K562 (cell line): Measurements from ENCODE around the gene IREB2. TPM values are rescaled to one million over a fixed set of nuclear protein-coding genes. Genes with fewer than 3 reads are reported as not detected.
"Not testable (repeated sequence)": the region's sequence is repeated elsewhere in the genome, so short reads cannot be mapped to it uniquely, and the experiment has no call there.

Source experiments
- ATAC-seq: fragments of 200-7000 bp; cut with Tn5 transposase; 3 replicates; pipeline ENCODE4 v1.9.1; 2020; ENCODE audit warnings: moderate library complexity
- BruUV-seq: library from RNA; stranded (reverse); fragments of 400-500 nt; replicated peaks from 2 replicates; lab custom pipeline; 2021; lab: Mats Ljungman, UMichigan
- CTCF ChIA-PET: fragments of 300-600 bp; formaldehyde crosslinking; extraction: SDS; loops from one replicate; lab custom pipeline; 2021; ENCODE audit warnings: low intra/inter-chr PET ratio; lab: Yijun Ruan, JAX
- POLR2A ChIA-PET: fragments of 300-600, 350-650 bp; sonication (Branson Sonifier 250); formaldehyde crosslinking; extraction: SDS; loops from one replicate; lab custom pipeline; 2021; ENCODE audit warnings: antibody characterized with exemption, inconsistent platforms; lab: Yijun Ruan, JAX
- DNase-seq, 4 experiments: peaks; one replicate each; pipeline versions ENCODE4 v3.0.0 to v3.0.0-alpha.2; 2011 to 2018; ENCODE audit warnings: low spot score in 3 of 4, mixed read lengths in 3 of 4; ENCODE audit errors: extremely low read depth in 1 of 4
- FAIRE-seq: peaks from 2 replicates; lab custom pipeline; 2011; peaks lifted over from hg19 to GRCh38; lab: Jason Lieb, UNC
- H2AFZ ChIP-seq: 2 replicates; pipeline ENCODE4 v1.6.0; 2011; ENCODE audit warnings: low read depth, low read length, control low read depth, inconsistent platforms
- H3K27ac ChIP-seq: fragments of 200-600 bp; 3 replicates; pipeline ENCODE4 v1.8.0; 2011; ENCODE audit warnings: low read depth, mild to moderate bottlenecking, control low read depth, inconsistent platforms, low read length, moderate library complexity, mixed read lengths; ENCODE audit errors: extremely low read depth
- H3K27me3 ChIP-seq, 2 experiments: fragments of 300-600 bp in 1 of 2; 2 replicates in 1 of 2; 3 replicates in 1 of 2; pipeline versions ENCODE4 v1.6.0 to v1.8.0; 2011; ENCODE audit warnings: inconsistent platforms in 2 of 2, low read length in 2 of 2, mild to moderate bottlenecking in 1 of 2, mixed read lengths in 1 of 2, moderate library complexity in 1 of 2; ENCODE audit not compliant: control insufficient read depth in 2 of 2, insufficient read depth in 2 of 2
- H3K36me3 ChIP-seq: fragments of 300-600 bp; 3 replicates; pipeline ENCODE4 v1.8.0; 2011; ENCODE audit warnings: mild to moderate bottlenecking, low read length, inconsistent platforms; ENCODE audit not compliant: control insufficient read depth, insufficient read depth
- H3K4me1 ChIP-seq, 2 experiments: fragments of 200-600 bp in 1 of 2; replicated peaks in 1 of 2; 2 replicates in 1 of 2; 3 replicates in 1 of 2; pipeline versions ENCODE4 v1.5.1 to v1.8.0; 2011; ENCODE audit warnings: inconsistent platforms in 2 of 2, low read length in 2 of 2, mild to moderate bottlenecking in 1 of 2, mixed read lengths in 1 of 2, moderate library complexity in 1 of 2; ENCODE audit not compliant: control insufficient read depth in 2 of 2, insufficient read depth in 2 of 2
- H3K4me2 ChIP-seq: 2 replicates; pipeline ENCODE4 v1.6.1; 2011; ENCODE audit warnings: low read length, control low read depth, inconsistent platforms, mixed read lengths; ENCODE audit not compliant: insufficient read depth
- H3K4me3 ChIP-seq: fragments of 200-600 bp; sonication (generic), shearing (Covaris generic); 2 replicates; pipeline ENCODE4 v1.5.1; 2016; ENCODE audit warnings: control low read depth, inconsistent platforms
- H3K79me2 ChIP-seq: fragments of 200-600 bp; 3 replicates; pipeline ENCODE4 v1.8.0; 2011; ENCODE audit warnings: low read length, inconsistent platforms; ENCODE audit not compliant: control insufficient read depth, insufficient read depth
- H3K9ac ChIP-seq, 2 experiments: 2 replicates each; pipeline versions ENCODE4 v1.6.0 to v1.6.1; 2011; ENCODE audit warnings: low read depth in 2 of 2, low read length in 2 of 2, control low read depth in 1 of 2, inconsistent platforms in 1 of 2, mild to moderate bottlenecking in 1 of 2, mixed read lengths in 1 of 2; ENCODE audit not compliant: insufficient read depth in 1 of 2
- H3K9me1 ChIP-seq: one replicate; pipeline ENCODE4 v1.6.0; 2011; ENCODE audit warnings: inconsistent platforms, mild to moderate bottlenecking, low read length, moderate library complexity; ENCODE audit not compliant: control insufficient read depth, insufficient read depth
- H3K9me3 ChIP-seq: replicated peaks from 2 replicates; pipeline ENCODE4 v1.5.1; 2011; ENCODE audit warnings: low read depth, low read length, inconsistent platforms; ENCODE audit not compliant: control insufficient read depth, insufficient read depth
- H4K20me1 ChIP-seq: replicated peaks from 2 replicates; pipeline ENCODE4 v1.6.1; 2011; ENCODE audit warnings: low read length, inconsistent platforms, mixed read lengths; ENCODE audit not compliant: control insufficient read depth, insufficient read depth
- BHLHE40 ChIP-seq: IDR thresholded peaks from 2 replicates; pipeline ENCODE4 v1.6.1; 2011; ENCODE audit warnings: low read length, improper control_type of control experiment
- CHD4 ChIP-seq: fragments of 200-600 bp; sonication (generic); IDR thresholded peaks from 3 replicates; pipeline ENCODE4 v1.6.1; 2012; ENCODE audit warnings: low read depth, mild to moderate bottlenecking, mixed read lengths, low read length, inconsistent platforms; ENCODE audit not compliant: insufficient read depth, insufficient replicate concordance, poor library complexity, severe bottlenecking
- MED1 ChIP-seq: sonication (generic); formaldehyde crosslinking; IDR thresholded peaks from 2 replicates; pipeline ENCODE4 v1.8.1; 2023; ENCODE audit warnings: missing genetic modification reagents, borderline replicate concordance
- NRF1 ChIP-seq, 2 experiments: fragments of 450-650 bp; IDR thresholded peaks in 1 of 2; conservative IDR thresholded peaks in 1 of 2; 2 replicates each; pipeline ENCODE4 v1.6.1; 2014; ENCODE audit warnings: mild to moderate bottlenecking in 2 of 2
- PCBP2 ChIP-seq: fragments of 200-400 bp; formaldehyde crosslinking; IDR thresholded peaks from 2 replicates; pipeline ENCODE4 v1.6.1; 2018; ENCODE audit warnings: low read length, low read depth, mild to moderate bottlenecking, moderate library complexity; ENCODE audit not compliant: poor library complexity, severe bottlenecking
- POLR3A ChIP-seq: IDR thresholded peaks from 2 replicates; pipeline ENCODE4 v1.6.1; 2011; ENCODE audit warnings: borderline replicate concordance, mild to moderate bottlenecking, moderate library complexity; ENCODE audit not compliant: insufficient read length, insufficient read depth; ENCODE audit errors: extremely low read depth
- YY1 ChIP-seq, 3 experiments: IDR thresholded peaks; 2 replicates each; pipeline ENCODE4 v1.6.1; 2011; ENCODE audit warnings: low read length in 2 of 3, mild to moderate bottlenecking in 2 of 3, moderate library complexity in 2 of 3, borderline replicate concordance in 1 of 3, control low read depth in 1 of 3, low read depth in 1 of 3; ENCODE audit not compliant: insufficient read depth in 3 of 3, insufficient replicate concordance in 2 of 3, control insufficient read depth in 1 of 3, insufficient read length in 1 of 3; ENCODE audit errors: extremely low read depth in 1 of 3
- ZFP1 ChIP-seq: fragments of 450-650 bp; formaldehyde crosslinking; IDR thresholded peaks from 2 replicates; pipeline ENCODE4 v1.4.0; 2020; ENCODE audit warnings: mild to moderate bottlenecking, mixed read lengths
- ZNF696 ChIP-seq: fragments of 250-450 bp; sonication (Bioruptor Pico); conservative IDR thresholded peaks from 2 replicates; pipeline ENCODE4 v1.4.0; 2020; ENCODE audit warnings: mild to moderate bottlenecking, moderate library complexity
- WGBS: fragments of 100-300 bp; shearing (Covaris generic); methylation state at CpG from one replicate; pipeline ENCODE4 v1.1.6; 2016; ENCODE audit warnings: low coverage, mixed read lengths; ENCODE audit not compliant: insufficient coverage; ENCODE audit errors: missing lambda C conversion rate; 5-methylcytosine and 5-hydroxymethylcytosine counted together
- in situ Hi-C: fragments of 300-500 bp; cut with MboI; formaldehyde crosslinking; loops from 4 replicates; pipeline ENCODE4 v1.15.0; 2018; ENCODE audit warnings: inconsistent platforms, mixed read lengths
- intact Hi-C: fragments of 100-400 bp; cut with micrococcal nuclease; formaldehyde crosslinking; loops from 2 replicates; pipeline ENCODE4 v1.14.2; 2022
- polyA plus RNA-seq, 8 experiments: library from polyadenylated mRNA; depleted of rRNA in 4 of 8; stranded (reverse) in 5 of 8; unstranded in 3 of 8; fragments of >200 nt; fragmentation: Nextera tagmentation in 2 of 8; fragmentation: Illumina TruSeq in 1 of 8; extraction: Ambion mirVana in 2 of 8; extraction: Trizol in 1 of 8; gene quantifications; 2 replicates each; pipeline versions ENCODE4 v1.2.1 to v1.2.3, GENCODE V29; 2011 to 2014; ENCODE audit warnings: inconsistent platforms in 1 of 8, missing spikeins in 1 of 8
- total RNA-seq, 7 experiments: library from RNA; depleted of rRNA in 6 of 7; stranded (reverse); fragments of >200 nt in 6 of 7; fragmentation: Illumina TruSeq in 2 of 7; extraction: Trizol in 2 of 7; gene quantifications; 2 replicates each; pipeline versions ENCODE4 v1.2.1 to v1.2.3, GENCODE V29; 2011 to 2021; ENCODE audit warnings: low replicate concordance in 1 of 7
- TF ChIP-seq, protein P1 (sequence below): fragments of 250-450 bp; sonication (Bioruptor Pico); IDR thresholded peaks from 2 replicates; pipeline ENCODE4 v1.8.0; 2022; ENCODE audit warnings: inconsistent platforms
- TF ChIP-seq, protein P2 (sequence below): sonication (generic); formaldehyde crosslinking; IDR thresholded peaks from 2 replicates; pipeline ENCODE4 v1.8.1; 2023; ENCODE audit warnings: mild to moderate bottlenecking, missing genetic modification reagents

IREB2 gene
- total and polyA plus RNA-seq, 9 of the 15 experiments (the other 6 are each of a cell fraction or from before 2014, with no cell fraction given): 16.8 to 61.7 (median 34.0) TPM

DNA sequence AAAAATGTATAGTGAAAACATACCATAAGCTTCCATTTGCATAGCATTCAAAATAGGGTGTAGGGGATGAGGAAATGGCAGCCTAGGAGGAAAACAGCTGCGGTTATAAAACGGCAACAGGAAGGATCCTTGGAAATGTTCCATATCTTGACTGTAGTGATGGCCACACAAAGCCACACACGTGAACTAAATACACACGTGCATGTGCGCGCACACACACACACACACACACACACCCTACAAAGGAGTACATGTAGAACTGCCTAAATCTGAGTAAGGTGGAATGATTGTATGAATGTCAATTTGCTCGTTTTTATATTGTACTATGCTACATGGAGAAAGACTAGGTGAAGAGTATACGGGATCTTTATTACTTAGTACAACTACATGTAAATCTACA lies 3.9 kb upstream of the IREB2 start:
- H3K36me3 ChIP-seq: no peaks in the 10 kb centered on the region
- H3K27ac ChIP-seq: no peak overlapping the region
- H3K4me3 ChIP-seq: no peak overlapping the region
- ChIA-PET CTCF (no interaction called here), POLR2A (interaction anchor here (0.8 to 1.1 kb wide), 2 partner anchors 11 to 46 kb away, joined by 3 read pairs; no protein-coding TSS in a partner anchor)
- no peaks in the 10 kb centered on the region for H3K9me3 ChIP-seq
- no peak for DNase-seq
- peaks cover 12% of the 10 kb centered on the region for H3K79me2 ChIP-seq
- intact Hi-C loops (no loop called here), in situ Hi-C loops (no loop called here)
- WGBS: 43% methylated on average over 8 of the region's 8 CpGs
- no peak overlapping the region for H3K9ac ChIP-seq
- H2AFZ ChIP-seq: peak overlapping the region; percentile 63; the same call in 1 of the 2 replicates
- H3K4me1 ChIP-seq: peaks cover 0 to 6% of the 10 kb centered on the region in 2 experiments; a peak in 3 of 5 replicates
- no peak for ATAC-seq
- no peaks in the 10 kb centered on the region for H3K9me1 ChIP-seq
- no peak overlapping the region for H3K4me2 ChIP-seq
- TF ChIP-seq BHLHE40 (peak; percentile 47; the same call in 1 of the 2 replicates), ZNF696 (CRISPR knock-in tag) (no peak), NRF1 (conservative IDR thresholded peaks at IDR 0.05 in 1 of 2, IDR thresholded peaks at IDR 0.05 in 1 of 2) (no peak), MED1 (no peak), ZFP1 (CRISPR knock-in tag) (no peak), YY1 (IDR thresholded peaks at IDR 0.05; ENCODE audit: borderline replicate concordance in 1 of 3, control insufficient read depth in 1 of 3, extremely low read depth in 1 of 3, insufficient read depth in 3 of 3, insufficient read length in 1 of 3, insufficient replicate concordance in 2 of 3, low read depth in 1 of 3, low read length in 2 of 3) (peak in 1 of 3 experiments; percentile 18), CHD4 (no peak), POLR3A (no peak), PCBP2 (no peak)
- TF ChIP-seq, protein P1, sequence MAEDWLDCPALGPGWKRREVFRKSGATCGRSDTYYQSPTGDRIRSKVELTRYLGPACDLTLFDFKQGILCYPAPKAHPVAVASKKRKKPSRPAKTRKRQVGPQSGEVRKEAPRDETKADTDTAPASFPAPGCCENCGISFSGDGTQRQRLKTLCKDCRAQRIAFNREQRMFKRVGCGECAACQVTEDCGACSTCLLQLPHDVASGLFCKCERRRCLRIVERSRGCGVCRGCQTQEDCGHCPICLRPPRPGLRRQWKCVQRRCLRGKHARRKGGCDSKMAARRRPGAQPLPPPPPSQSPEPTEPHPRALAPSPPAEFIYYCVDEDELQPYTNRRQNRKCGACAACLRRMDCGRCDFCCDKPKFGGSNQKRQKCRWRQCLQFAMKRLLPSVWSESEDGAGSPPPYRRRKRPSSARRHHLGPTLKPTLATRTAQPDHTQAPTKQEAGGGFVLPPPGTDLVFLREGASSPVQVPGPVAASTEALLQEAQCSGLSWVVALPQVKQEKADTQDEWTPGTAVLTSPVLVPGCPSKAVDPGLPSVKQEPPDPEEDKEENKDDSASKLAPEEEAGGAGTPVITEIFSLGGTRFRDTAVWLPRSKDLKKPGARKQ (CRISPR knock-in tag): no peak
- TF ChIP-seq, protein P2, sequence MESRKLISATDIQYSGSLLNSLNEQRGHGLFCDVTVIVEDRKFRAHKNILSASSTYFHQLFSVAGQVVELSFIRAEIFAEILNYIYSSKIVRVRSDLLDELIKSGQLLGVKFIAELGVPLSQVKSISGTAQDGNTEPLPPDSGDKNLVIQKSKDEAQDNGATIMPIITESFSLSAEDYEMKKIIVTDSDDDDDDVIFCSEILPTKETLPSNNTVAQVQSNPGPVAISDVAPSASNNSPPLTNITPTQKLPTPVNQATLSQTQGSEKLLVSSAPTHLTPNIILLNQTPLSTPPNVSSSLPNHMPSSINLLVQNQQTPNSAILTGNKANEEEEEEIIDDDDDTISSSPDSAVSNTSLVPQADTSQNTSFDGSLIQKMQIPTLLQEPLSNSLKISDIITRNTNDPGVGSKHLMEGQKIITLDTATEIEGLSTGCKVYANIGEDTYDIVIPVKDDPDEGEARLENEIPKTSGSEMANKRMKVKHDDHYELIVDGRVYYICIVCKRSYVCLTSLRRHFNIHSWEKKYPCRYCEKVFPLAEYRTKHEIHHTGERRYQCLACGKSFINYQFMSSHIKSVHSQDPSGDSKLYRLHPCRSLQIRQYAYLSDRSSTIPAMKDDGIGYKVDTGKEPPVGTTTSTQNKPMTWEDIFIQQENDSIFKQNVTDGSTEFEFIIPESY (CRISPR knock-in tag): peak; percentile 75; the same call in 1 of the 2 replicates
- TF ChIP-seq, all 486 proteins: peak for 3
- FAIRE-seq: no peak
- no peaks in the 10 kb centered on the region for H3K27me3 ChIP-seq
- BruUV-seq: no TSS peak
- no peaks in the 10 kb centered on the region for H4K20me1 ChIP-seq

DNA sequence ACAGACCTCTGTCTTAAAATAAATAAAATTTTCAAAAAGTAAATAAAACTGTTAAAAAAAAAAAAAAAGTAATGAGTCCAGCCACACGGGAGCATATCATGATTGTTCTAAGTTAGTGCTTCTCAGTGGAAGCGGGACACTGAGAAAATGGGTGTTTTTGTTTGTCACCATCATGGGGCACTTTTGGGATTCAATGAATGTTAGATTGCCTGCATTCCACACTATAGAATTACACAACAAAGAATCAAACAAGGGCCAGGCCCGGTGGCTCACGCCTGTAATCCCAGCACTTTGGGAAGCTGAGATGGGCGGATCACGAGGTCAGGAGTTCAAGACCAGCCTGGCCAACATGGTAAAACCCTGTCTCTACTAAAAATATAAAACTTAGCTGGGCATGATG lies 3.3 kb upstream of the IREB2 start:
- H3K9me3 ChIP-seq, H3K4me1 ChIP-seq, H2AFZ ChIP-seq, H3K4me2 ChIP-seq, ATAC-seq, DNase-seq, CTCF ChIA-PET, BruUV-seq, H3K9me1 ChIP-seq, FAIRE-seq, H3K27me3 ChIP-seq, H4K20me1 ChIP-seq, in situ Hi-C loops, H3K4me3 ChIP-seq, intact Hi-C loops, H3K27ac ChIP-seq, H3K9ac ChIP-seq, H3K36me3 ChIP-seq: not testable (repeated sequence)
- H3K79me2 ChIP-seq: peaks cover 17% of the 10 kb centered on the region
- POLR2A ChIA-PET: interaction anchor here (1.1 kb wide), 1 partner anchor 46 kb away, joined by 3 read pairs; no protein-coding TSS in a partner anchor
- whole genome bisulfite sequencing: 81% methylated on average over 5 of the region's 6 CpGs
